HEK293 (cell line): ENCODE data around the gene PCK1.

ENCODE experiments used
- CTCF ChIA-PET: fragments of 350-600 bp; formaldehyde crosslinking; extraction: SDS; loops from one replicate; lab custom pipeline; 2021; ENCODE audit warnings: antibody characterized with exemption; lab: Yijun Ruan, JAX
- POLR2A ChIA-PET: fragments of 300-600 bp; formaldehyde crosslinking; extraction: SDS; loops from one replicate; lab custom pipeline; 2020; ENCODE audit warnings: antibody characterized with exemption, inconsistent platforms; lab: Yijun Ruan, JAX
- H3K27ac ChIP-seq: fragments of 200-500 bp; sonication (Bioruptor generic); 2 replicates; pipeline ENCODE4 v1.5.1; 2014; ENCODE audit warnings: low read depth, low read length, control low read depth, inconsistent platforms; ENCODE audit errors: extremely low read depth
- H3K36me3 ChIP-seq, 2 experiments: fragments of 200-500 bp in 1 of 2; sonication (Bioruptor generic) in 1 of 2; 1 replicate in 1 of 2; 2 replicates in 1 of 2; pipeline ENCODE4 v1.5.1; 2014 to 2017; ENCODE audit warnings: inconsistent platforms in 2 of 2, low read length in 2 of 2; ENCODE audit not compliant: control insufficient read depth in 2 of 2, insufficient read depth in 1 of 2
- H3K4me1 ChIP-seq: fragments of 200-500 bp; sonication (Bioruptor generic); 2 replicates; pipeline ENCODE4 v1.5.1; 2014; ENCODE audit warnings: mild to moderate bottlenecking, low read length, inconsistent platforms; ENCODE audit not compliant: control insufficient read depth, insufficient read depth
- H3K4me3 ChIP-seq: 2 replicates; pipeline ENCODE4 v1.5.1; 2011; ENCODE audit warnings: low read depth, mild to moderate bottlenecking, control low read depth, low read length, moderate library complexity
- H3K9me3 ChIP-seq: fragments of 200-500 bp; sonication (Bioruptor generic); 2 replicates; pipeline ENCODE4 v1.5.1; 2014; ENCODE audit warnings: low read depth, low read length, inconsistent platforms; ENCODE audit not compliant: control insufficient read depth, insufficient read depth
- MZF1 ChIP-seq: fragments of 450-650 bp; formaldehyde crosslinking; IDR thresholded peaks from 2 replicates; pipeline ENCODE4 v1.5.1; 2017; ENCODE audit warnings: missing biosample characterization, missing genetic modification characterization, borderline replicate concordance
- SP7 ChIP-seq: fragments of 450-650 bp; formaldehyde crosslinking; IDR thresholded peaks from 2 replicates; pipeline ENCODE4 v1.5.1; 2016; ENCODE audit warnings: missing biosample characterization, missing genetic modification characterization
- TCF7L2 ChIP-seq: IDR thresholded peaks from 2 replicates; pipeline ENCODE4 v1.6.1; 2011; ENCODE audit warnings: low read depth, mild to moderate bottlenecking, inconsistent platforms, low read length, moderate library complexity, borderline replicate concordance
- WT1 ChIP-seq: fragments of 450-650 bp; formaldehyde crosslinking; IDR thresholded peaks from 2 replicates; pipeline ENCODE4 v1.5.1; 2016; ENCODE audit warnings: missing biosample characterization, missing genetic modification characterization
- ZBTB20 ChIP-seq: fragments of 450-650 bp; formaldehyde crosslinking; IDR thresholded peaks from 2 replicates; pipeline ENCODE4 v1.5.1; 2016; ENCODE audit warnings: missing biosample characterization, missing genetic modification characterization
- ZBTB49 ChIP-seq: fragments of 450-650 bp; formaldehyde crosslinking; IDR thresholded peaks from 2 replicates; pipeline ENCODE4 v1.5.1; 2016; ENCODE audit warnings: missing biosample characterization, missing genetic modification characterization, low read depth
- ZNF335 ChIP-seq: fragments of 450-650 bp; formaldehyde crosslinking; conservative IDR thresholded peaks from 2 replicates; pipeline ENCODE4 v1.5.1; 2016; ENCODE audit warnings: missing biosample characterization, missing genetic modification characterization
- ZNF510 ChIP-seq: fragments of 450-650 bp; formaldehyde crosslinking; IDR thresholded peaks from 2 replicates; pipeline ENCODE4 v1.5.1; 2018; ENCODE audit warnings: mild to moderate bottlenecking, missing genetic modification characterization, missing biosample characterization; ENCODE audit not compliant: insufficient replicate concordance
- ZNF629 ChIP-seq: fragments of 450-650 bp; formaldehyde crosslinking; IDR thresholded peaks from 2 replicates; pipeline ENCODE4 v1.5.1; 2017; ENCODE audit warnings: missing biosample characterization, missing genetic modification characterization
- TF ChIP-seq, protein P1 (sequence below): fragments of 450-650 bp; formaldehyde crosslinking; IDR thresholded peaks from 2 replicates; pipeline ENCODE4 v1.5.1; 2016; ENCODE audit warnings: missing biosample characterization, missing genetic modification characterization, borderline replicate concordance
- TF ChIP-seq, protein P2 (sequence below): fragments of 450-650 bp; formaldehyde crosslinking; optimal IDR thresholded peaks from 2 replicates; pipeline ENCODE3; 2016; ENCODE audit warnings: missing biosample characterization, mild to moderate bottlenecking, missing genetic modification characterization
- TF ChIP-seq, protein P3 (sequence below): fragments of 450-650 bp; formaldehyde crosslinking; IDR thresholded peaks from 2 replicates; pipeline ENCODE4 v1.5.1; 2016; ENCODE audit warnings: missing biosample characterization, missing genetic modification characterization, low read depth

Gene PCK1

DNA sequence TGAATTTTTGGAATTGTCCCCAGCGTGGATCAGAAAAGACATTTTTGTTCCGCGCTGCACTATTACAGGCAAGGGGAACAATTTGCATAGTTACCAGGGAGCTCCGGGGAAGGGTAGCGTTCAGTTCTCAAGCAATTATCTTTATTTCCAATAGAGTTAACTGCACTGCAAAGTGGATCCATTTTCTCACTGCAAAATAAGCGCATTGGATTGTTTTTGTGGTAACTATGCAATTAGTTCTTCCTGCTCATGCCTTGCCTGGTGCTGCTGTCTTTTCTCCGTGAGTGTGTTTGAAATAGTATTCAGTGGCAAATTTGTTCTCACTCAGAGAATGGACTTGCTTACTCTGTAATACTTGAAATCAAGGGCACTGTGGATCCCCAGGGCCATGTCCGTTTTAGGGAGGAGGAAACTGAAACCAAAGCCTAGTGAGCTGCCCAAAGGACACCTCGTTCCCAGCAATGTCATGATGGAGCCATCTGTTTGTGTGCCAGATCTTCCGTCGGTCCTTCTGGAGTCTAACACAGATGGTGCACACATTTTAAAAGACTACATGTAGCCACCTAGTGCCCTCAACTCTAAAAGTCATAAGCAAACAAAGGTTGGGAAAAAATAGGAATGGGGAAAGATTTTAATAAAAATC is 7.4 kb upstream of the PCK1 start (continued):
- TF ChIP-seq, protein P1, sequence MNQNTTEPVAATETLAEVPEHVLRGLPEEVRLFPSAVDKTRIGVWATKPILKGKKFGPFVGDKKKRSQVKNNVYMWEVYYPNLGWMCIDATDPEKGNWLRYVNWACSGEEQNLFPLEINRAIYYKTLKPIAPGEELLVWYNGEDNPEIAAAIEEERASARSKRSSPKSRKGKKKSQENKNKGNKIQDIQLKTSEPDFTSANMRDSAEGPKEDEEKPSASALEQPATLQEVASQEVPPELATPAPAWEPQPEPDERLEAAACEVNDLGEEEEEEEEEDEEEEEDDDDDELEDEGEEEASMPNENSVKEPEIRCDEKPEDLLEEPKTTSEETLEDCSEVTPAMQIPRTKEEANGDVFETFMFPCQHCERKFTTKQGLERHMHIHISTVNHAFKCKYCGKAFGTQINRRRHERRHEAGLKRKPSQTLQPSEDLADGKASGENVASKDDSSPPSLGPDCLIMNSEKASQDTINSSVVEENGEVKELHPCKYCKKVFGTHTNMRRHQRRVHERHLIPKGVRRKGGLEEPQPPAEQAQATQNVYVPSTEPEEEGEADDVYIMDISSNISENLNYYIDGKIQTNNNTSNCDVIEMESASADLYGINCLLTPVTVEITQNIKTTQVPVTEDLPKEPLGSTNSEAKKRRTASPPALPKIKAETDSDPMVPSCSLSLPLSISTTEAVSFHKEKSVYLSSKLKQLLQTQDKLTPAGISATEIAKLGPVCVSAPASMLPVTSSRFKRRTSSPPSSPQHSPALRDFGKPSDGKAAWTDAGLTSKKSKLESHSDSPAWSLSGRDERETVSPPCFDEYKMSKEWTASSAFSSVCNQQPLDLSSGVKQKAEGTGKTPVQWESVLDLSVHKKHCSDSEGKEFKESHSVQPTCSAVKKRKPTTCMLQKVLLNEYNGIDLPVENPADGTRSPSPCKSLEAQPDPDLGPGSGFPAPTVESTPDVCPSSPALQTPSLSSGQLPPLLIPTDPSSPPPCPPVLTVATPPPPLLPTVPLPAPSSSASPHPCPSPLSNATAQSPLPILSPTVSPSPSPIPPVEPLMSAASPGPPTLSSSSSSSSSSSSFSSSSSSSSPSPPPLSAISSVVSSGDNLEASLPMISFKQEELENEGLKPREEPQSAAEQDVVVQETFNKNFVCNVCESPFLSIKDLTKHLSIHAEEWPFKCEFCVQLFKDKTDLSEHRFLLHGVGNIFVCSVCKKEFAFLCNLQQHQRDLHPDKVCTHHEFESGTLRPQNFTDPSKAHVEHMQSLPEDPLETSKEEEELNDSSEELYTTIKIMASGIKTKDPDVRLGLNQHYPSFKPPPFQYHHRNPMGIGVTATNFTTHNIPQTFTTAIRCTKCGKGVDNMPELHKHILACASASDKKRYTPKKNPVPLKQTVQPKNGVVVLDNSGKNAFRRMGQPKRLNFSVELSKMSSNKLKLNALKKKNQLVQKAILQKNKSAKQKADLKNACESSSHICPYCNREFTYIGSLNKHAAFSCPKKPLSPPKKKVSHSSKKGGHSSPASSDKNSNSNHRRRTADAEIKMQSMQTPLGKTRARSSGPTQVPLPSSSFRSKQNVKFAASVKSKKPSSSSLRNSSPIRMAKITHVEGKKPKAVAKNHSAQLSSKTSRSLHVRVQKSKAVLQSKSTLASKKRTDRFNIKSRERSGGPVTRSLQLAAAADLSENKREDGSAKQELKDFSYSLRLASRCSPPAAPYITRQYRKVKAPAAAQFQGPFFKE = no peak
- TF ChIP-seq MZF1 (tag by site-specific recombination) (no peak), TCF7L2 (no peak), ZBTB49 (tag by site-specific recombination) (no peak)
- TF ChIP-seq, protein P2, sequence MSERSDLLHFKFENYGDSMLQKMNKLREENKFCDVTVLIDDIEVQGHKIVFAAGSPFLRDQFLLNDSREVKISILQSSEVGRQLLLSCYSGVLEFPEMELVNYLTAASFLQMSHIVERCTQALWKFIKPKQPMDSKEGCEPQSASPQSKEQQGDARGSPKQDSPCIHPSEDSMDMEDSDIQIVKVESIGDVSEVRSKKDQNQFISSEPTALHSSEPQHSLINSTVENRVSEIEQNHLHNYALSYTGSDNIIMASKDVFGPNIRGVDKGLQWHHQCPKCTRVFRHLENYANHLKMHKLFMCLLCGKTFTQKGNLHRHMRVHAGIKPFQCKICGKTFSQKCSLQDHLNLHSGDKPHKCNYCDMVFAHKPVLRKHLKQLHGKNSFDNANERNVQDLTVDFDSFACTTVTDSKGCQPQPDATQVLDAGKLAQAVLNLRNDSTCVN (tag by site-specific recombination) = no peak

GRCh38 chr20:57555457-57556184 is 5.3 kb upstream of the PCK1 start:
- TF ChIP-seq SP7 (tag by site-specific recombination) = peak; percentile 61
- no peak for TF ChIP-seq WT1 (tag by site-specific recombination)
- TF ChIP-seq, protein P3, sequence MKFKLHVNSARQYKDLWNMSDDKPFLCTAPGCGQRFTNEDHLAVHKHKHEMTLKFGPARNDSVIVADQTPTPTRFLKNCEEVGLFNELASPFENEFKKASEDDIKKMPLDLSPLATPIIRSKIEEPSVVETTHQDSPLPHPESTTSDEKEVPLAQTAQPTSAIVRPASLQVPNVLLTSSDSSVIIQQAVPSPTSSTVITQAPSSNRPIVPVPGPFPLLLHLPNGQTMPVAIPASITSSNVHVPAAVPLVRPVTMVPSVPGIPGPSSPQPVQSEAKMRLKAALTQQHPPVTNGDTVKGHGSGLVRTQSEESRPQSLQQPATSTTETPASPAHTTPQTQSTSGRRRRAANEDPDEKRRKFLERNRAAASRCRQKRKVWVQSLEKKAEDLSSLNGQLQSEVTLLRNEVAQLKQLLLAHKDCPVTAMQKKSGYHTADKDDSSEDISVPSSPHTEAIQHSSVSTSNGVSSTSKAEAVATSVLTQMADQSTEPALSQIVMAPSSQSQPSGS (tag by site-specific recombination) = peak; percentile 87
- peak; percentile 69 for TF ChIP-seq ZBTB20 (tag by site-specific recombination)
- 0 out of 2 replicates have a peak, but pooled peaks have one; percentile 20 for TF ChIP-seq ZNF335 (tag by site-specific recombination)
- TF ChIP-seq ZNF510 (tag by site-specific recombination) = no peak
- TF ChIP-seq ZNF629 = peak; percentile 52
- CTCF ChIA-PET = interaction anchor here (1.0 kb wide), 1 partner anchor 18 kb away, joined by 3 read pairs; no protein-coding TSS in a partner anchor
- Histone ChIP-seq H3K36me3 (no peaks in the 10 kb centered on the region), H3K27ac (no peak overlapping the region), H3K4me3 (no peak overlapping the region), H3K4me1 (no peaks in the 10 kb centered on the region), H3K9me3 (no peaks in the 10 kb centered on the region)
- POLR2A ChIA-PET = no interaction called here
